Esophagus muscularis mucosa (tissue), 4 donors: ENCODE data around the gene SLAMF9. TPM values are rescaled to one million over a fixed set of nuclear protein-coding genes. Genes with fewer than 3 reads are reported as not detected.

ENCODE experiments used
- DNase-seq: peaks from one replicate; pipeline ENCODE4 v3.0.0-alpha.2; 2017; ENCODE audit errors: extremely low spot score
- H3K27ac ChIP-seq, 4 donors: fragments of 200-600 bp; sonication (generic); replicated peaks in 1 of 4; 1 replicate in 3 of 4; 2 replicates in 1 of 4; pipeline ENCODE4 v1.5.1; 2016 to 2019; ENCODE audit warnings: mild to moderate bottlenecking in 1 of 4
- H3K27me3 ChIP-seq, 4 donors: fragments of 200-600 bp; sonication (generic); one replicate each; pipeline versions ENCODE4 v1.5.1 to v1.6.0; 2016 to 2019
- H3K36me3 ChIP-seq, 4 donors: fragments of 200-600 bp; sonication (generic); one replicate each; pipeline ENCODE4 v1.5.1; 2016 to 2019
- H3K4me1 ChIP-seq, 4 donors: fragments of 200-600 bp; sonication (generic); one replicate each; pipeline ENCODE4 v1.5.1; 2016 to 2019
- H3K4me3 ChIP-seq, 4 donors: fragments of 200-600 bp; sonication (generic); 1 replicate in 2 of 4; 2 replicates in 2 of 4; pipeline ENCODE4 v1.5.1; 2016 to 2019; ENCODE audit warnings: mild to moderate bottlenecking in 4 of 4, moderate library complexity in 1 of 4
- H3K9me3 ChIP-seq, 4 donors: fragments of 200-600 bp; sonication (generic); 1 replicate in 3 of 4; 2 replicates in 1 of 4; pipeline ENCODE4 v1.5.1; 2016 to 2019
- EP300 ChIP-seq: sonication (generic); formaldehyde crosslinking; IDR thresholded peaks from one replicate; pipeline ENCODE4 v1.6.1; 2017; ENCODE audit warnings: antibody characterized with exemption
- POLR2A ChIP-seq: fragments of 450-650 bp; IDR thresholded peaks from one replicate; pipeline ENCODE4 v1.6.1; 2017; ENCODE audit warnings: antibody characterized with exemption, moderate library complexity, mild to moderate bottlenecking, low read depth
- POLR2AphosphoS5 ChIP-seq, 2 donors: sonication (generic); formaldehyde crosslinking; IDR thresholded peaks; one replicate each; pipeline ENCODE4 v1.6.1; 2017; ENCODE audit warnings: antibody characterized with exemption in 2 of 2
- WGBS: methylation state at CpG from one replicate; pipeline ENCODE4 v1.1.5; 2018; 5-methylcytosine and 5-hydroxymethylcytosine counted together
- intact Hi-C: fragments of 100-400 bp; cut with DNase I; formaldehyde crosslinking; loops from one replicate; pipeline ENCODE4 v1.15.1; 2023
- total RNA-seq, 4 donors: library from RNA; depleted of rRNA; stranded (reverse); fragments of >200 nt; gene quantifications; one replicate each; pipeline versions ENCODE4 v1.1.0 to v1.2.1, GENCODE V29; 2016
- TF ChIP-seq, protein P1 (sequence below), 3 experiments: fragments of 200-600 bp in 2 of 3; fragments of 450-650 bp in 1 of 3; sonication (generic) in 2 of 3; IDR thresholded peaks; one replicate each; pipeline ENCODE4 v1.5.1; 2017 to 2019; ENCODE audit warnings: antibody characterized with exemption in 3 of 3, mild to moderate bottlenecking in 2 of 3, moderate library complexity in 1 of 3

Gene SLAMF9
- total RNA-seq, 4 donors from 2014 or later: not detected

- Histone ChIP-seq H3K4me1 (peaks cover 0 to 10% (median 4%) of the 10 kb centered on the region in 4 donors), H3K27ac (no peak overlapping the region), H3K9me3 (no peaks in the 10 kb centered on the region), H3K27me3 (no peaks in the 10 kb centered on the region), H3K36me3 (no peaks in the 10 kb centered on the region), H3K4me3 (no peak overlapping the region)
- WGBS: 60% methylated on average over 6 of the region's 6 CpGs
- intact Hi-C loops: no loop called here
- DNase-seq: peak; percentile 45
- TF ChIP-seq POLR2AphosphoS5 (IDR thresholded peaks at IDR 0.05) (no peak), POLR2A (no peak), EP300 (no peak)
- TF ChIP-seq, protein P1, sequence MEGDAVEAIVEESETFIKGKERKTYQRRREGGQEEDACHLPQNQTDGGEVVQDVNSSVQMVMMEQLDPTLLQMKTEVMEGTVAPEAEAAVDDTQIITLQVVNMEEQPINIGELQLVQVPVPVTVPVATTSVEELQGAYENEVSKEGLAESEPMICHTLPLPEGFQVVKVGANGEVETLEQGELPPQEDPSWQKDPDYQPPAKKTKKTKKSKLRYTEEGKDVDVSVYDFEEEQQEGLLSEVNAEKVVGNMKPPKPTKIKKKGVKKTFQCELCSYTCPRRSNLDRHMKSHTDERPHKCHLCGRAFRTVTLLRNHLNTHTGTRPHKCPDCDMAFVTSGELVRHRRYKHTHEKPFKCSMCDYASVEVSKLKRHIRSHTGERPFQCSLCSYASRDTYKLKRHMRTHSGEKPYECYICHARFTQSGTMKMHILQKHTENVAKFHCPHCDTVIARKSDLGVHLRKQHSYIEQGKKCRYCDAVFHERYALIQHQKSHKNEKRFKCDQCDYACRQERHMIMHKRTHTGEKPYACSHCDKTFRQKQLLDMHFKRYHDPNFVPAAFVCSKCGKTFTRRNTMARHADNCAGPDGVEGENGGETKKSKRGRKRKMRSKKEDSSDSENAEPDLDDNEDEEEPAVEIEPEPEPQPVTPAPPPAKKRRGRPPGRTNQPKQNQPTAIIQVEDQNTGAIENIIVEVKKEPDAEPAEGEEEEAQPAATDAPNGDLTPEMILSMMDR (IDR thresholded peaks at IDR 0.05): no peak
These were observed 26.0 kb upstream of the SLAMF9 start for GRCh38 chr1:159980076-159980475.

DNA sequence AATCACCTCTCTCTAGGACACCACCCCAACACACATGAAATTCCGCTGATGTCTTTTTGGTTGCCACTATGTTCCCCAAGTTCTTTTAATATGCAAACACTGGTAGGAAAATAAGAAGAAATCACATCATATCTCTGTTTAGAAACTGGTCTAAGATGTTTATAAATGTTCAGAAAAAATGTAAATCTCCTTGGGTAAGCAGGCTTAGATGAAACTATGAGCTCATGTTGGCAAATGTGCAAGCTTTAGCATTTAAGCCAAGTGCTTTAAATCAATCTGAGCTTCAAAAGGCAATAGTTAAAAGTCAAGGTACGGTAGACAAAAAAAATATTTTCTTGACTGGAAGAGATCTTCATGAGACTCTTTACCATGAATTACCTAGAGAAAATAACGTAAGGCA, 25.2 kb upstream of the SLAMF9 start:
- H3K27me3 ChIP-seq: no peaks in the 10 kb centered on the region
- 47% methylated on average over 3 of the region's 3 CpGs for WGBS
- H3K4me3 ChIP-seq: no peak overlapping the region
- no peaks in the 10 kb centered on the region for H3K36me3 ChIP-seq
- no peak for TF ChIP-seq EP300
- TF ChIP-seq POLR2A: no peak
- no peak for TF ChIP-seq POLR2AphosphoS5 (IDR thresholded peaks at IDR 0.05)
- TF ChIP-seq, protein P1 (IDR thresholded peaks at IDR 0.05): no peak
- intact Hi-C loops: no loop called here
- no peaks in the 10 kb centered on the region for H3K9me3 ChIP-seq
- H3K27ac ChIP-seq: no peak overlapping the region
- H3K4me1 ChIP-seq: peaks cover 0 to 10% (median 4%) of the 10 kb centered on the region in 4 donors
- no peak for DNase-seq

DNA sequence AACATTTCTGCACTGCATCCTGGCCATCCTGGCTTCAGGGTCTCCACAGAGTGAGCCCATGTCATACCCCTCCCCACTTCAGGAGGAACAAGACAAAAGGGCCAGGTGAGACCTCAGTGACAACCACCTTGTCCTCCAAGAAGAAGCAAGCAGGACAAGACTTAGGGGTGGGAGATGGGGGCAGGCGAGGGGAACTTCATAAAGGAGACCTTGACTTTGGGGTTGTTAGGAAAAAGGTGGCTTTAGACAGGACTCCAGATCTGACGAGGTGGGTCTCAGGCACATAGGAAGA, 24.0 kb upstream of the SLAMF9 start:
- no peaks in the 10 kb centered on the region for H3K36me3 ChIP-seq
- peaks cover 0 to 8% (median 0%) of the 10 kb centered on the region in 4 donors for H3K27me3 ChIP-seq
- intact Hi-C loops: no loop called here
- no peak for DNase-seq
- TF ChIP-seq POLR2A (no peak), EP300 (no peak), POLR2AphosphoS5 (IDR thresholded peaks at IDR 0.05) (no peak)
- TF ChIP-seq, protein P1 (IDR thresholded peaks at IDR 0.05): no peak
- no peaks in the 10 kb centered on the region for H3K9me3 ChIP-seq
- peaks cover 0 to 10% (median 4%) of the 10 kb centered on the region in 4 donors for H3K4me1 ChIP-seq
- H3K27ac ChIP-seq: no peak overlapping the region
- WGBS: 94% methylated on average over 2 of the region's 2 CpGs
- no peak overlapping the region for H3K4me3 ChIP-seq

GRCh38 chr1:159977364-159978106, 23.5 kb upstream of the SLAMF9 start:
- TF ChIP-seq, protein P1 (IDR thresholded peaks at IDR 0.05): no peak
- TF ChIP-seq EP300: no peak
- no peak for TF ChIP-seq POLR2A
- no peak for TF ChIP-seq POLR2AphosphoS5 (IDR thresholded peaks at IDR 0.05)
- 88% methylated on average over 6 of the region's 6 CpGs for WGBS
- Histone ChIP-seq H3K9me3 (no peaks in the 10 kb centered on the region), H3K27ac (no peak overlapping the region), H3K27me3 (peaks cover 0 to 12% (median 0%) of the 10 kb centered on the region in 4 donors), H3K4me1 (peaks cover 0 to 10% (median 4%) of the 10 kb centered on the region in 4 donors), H3K4me3 (no peak overlapping the region), H3K36me3 (no peaks in the 10 kb centered on the region)
- intact Hi-C loops: no loop called here
- DNase-seq: peak; percentile 87
